Spinal cord (tissue), 10 donors: Measurements from ENCODE around the gene PSMD11. TPM values are rescaled to one million over a fixed set of nuclear protein-coding genes. Genes with fewer than 3 reads are reported as not detected.
A peak's percentile ranks its signal among the peaks of the same experiment; 100 is the strongest.
"Not testable (repeated sequence)": the region's sequence is repeated elsewhere in the genome, so short reads cannot be mapped to it uniquely, and the experiment has no call there.

Source experiments
- DNase-seq, 6 donors: peaks; one replicate each; pipeline versions ENCODE4 v3.0.0 to v3.0.0-alpha.2; 2013 to 2015; ENCODE audit warnings: low spot score in 6 of 6, low read depth in 4 of 6
- H3K27ac ChIP-seq: one replicate; pipeline ENCODE4 v1.5.1; 2013; ENCODE audit warnings: low read depth, low read length, control low read depth
- H3K27me3 ChIP-seq: one replicate; pipeline ENCODE4 v1.6.1; 2013; ENCODE audit warnings: low read length; ENCODE audit not compliant: control insufficient read depth, insufficient read depth
- H3K36me3 ChIP-seq: one replicate; pipeline ENCODE4 v1.6.1; 2013; ENCODE audit warnings: low read length; ENCODE audit not compliant: control insufficient read depth, insufficient read depth
- H3K4me1 ChIP-seq: one replicate; pipeline ENCODE4 v1.6.1; 2013; ENCODE audit warnings: low read length; ENCODE audit not compliant: control insufficient read depth, insufficient read depth
- H3K4me3 ChIP-seq: one replicate; pipeline ENCODE4 v1.5.1; 2013; ENCODE audit warnings: low read depth, low read length, control low read depth
- H3K9me3 ChIP-seq: one replicate; pipeline ENCODE4 v1.6.1; 2013; ENCODE audit warnings: low read length; ENCODE audit not compliant: control insufficient read depth, insufficient read depth
- WGBS: methylation state at CpG from one replicate; pipeline ENCODE4 v1.1.5; 2013; ENCODE audit warnings: missing lambda C conversion rate; ENCODE audit not compliant: insufficient coverage; 5-methylcytosine and 5-hydroxymethylcytosine counted together
- long read RNA-seq, 4 donors: transcript quantifications; one replicate each; lab custom pipeline, GENCODE V29; 2026
- polyA plus RNA-seq, 2 donors: library from polyadenylated mRNA; unstranded; fragments of 120-200 nt; gene quantifications; one replicate each; pipeline ENCODE4 v1.2.1, GENCODE V29; 2013; ENCODE audit not compliant: insufficient read length in 2 of 2
- total RNA-seq, 2 donors: library from RNA; depleted of rRNA in 1 of 2; stranded (reverse); fragments of 120-200 nt in 1 of 2; fragments of >200 nt in 1 of 2; gene quantifications; one replicate each; pipeline versions ENCODE4 v1.2.3 to v1.2.4, GENCODE V29; 2013 to 2014
- donor health status: healthy.

PSMD11 gene
- 100 to 1,000 TPM in 1 of 2 donors, 10 to 100 TPM in 1; 56.1 to 104 TPM for total RNA-seq
- 10 to 100 TPM; 93.2 to 98.0 TPM for polyA plus RNA-seq
- long read RNA-seq, donor 1, full-length matches to known transcripts, result 28 of 35 reads
- long read RNA-seq, donor 1, partial matches to known transcripts, result 7 of 35 reads
- long read RNA-seq, donor 1, other reads (novel, unspliced or antisense), result 0 of 35 reads
- long read RNA-seq, donor 2, full-length matches to known transcripts, result 18 of 18 reads
- long read RNA-seq, donor 2, partial matches to known transcripts, result 0 of 18 reads
- long read RNA-seq, donor 2, other reads (novel, unspliced or antisense), result 0 of 18 reads
- long read RNA-seq, donor 3, full-length matches to known transcripts, result 21 of 21 reads
- long read RNA-seq, donor 3, partial matches to known transcripts, result 0 of 21 reads
- long read RNA-seq, donor 3, other reads (novel, unspliced or antisense), result 0 of 21 reads
- long read RNA-seq, donor 4, full-length matches to known transcripts, result 19 of 19 reads
- long read RNA-seq, donor 4, partial matches to known transcripts, result 0 of 19 reads
- long read RNA-seq, donor 4, other reads (novel, unspliced or antisense), result 0 of 19 reads

GRCh38 chr17:32444301-32445073, at the start of gene PSMD11:
Gene PSMD11, plus strand, starts transcription at chr17:32444510. Its CDS starts 14 bp downstream, at chr17:32444524.
- peak within 1 kb of the TSS; percentile 83 for H3K27ac ChIP-seq
- WGBS, result under 1% methylated on average over 74 of the region's 74 CpGs
- no peaks in the 10 kb centered on the region for H3K27me3 ChIP-seq
- peaks cover 6% of the 10 kb centered on the region for H3K4me1 ChIP-seq
- H3K4me3 ChIP-seq, result peak within 1 kb of the TSS; percentile 93
- no peaks in the 10 kb centered on the region for H3K9me3 ChIP-seq
- DNase-seq, result peak; percentile 87 to 99 (median 97)
- H3K36me3 ChIP-seq, result peaks cover 13% of the 10 kb centered on the region

- no peak overlapping the region for H3K27ac ChIP-seq
- no peaks in the 10 kb centered on the region for H3K9me3 ChIP-seq
- H3K4me3 ChIP-seq, result no peak overlapping the region
- 97% methylated on average over 3 of the region's 5 CpGs for WGBS
- H3K4me1 ChIP-seq, result no peaks in the 10 kb centered on the region
- H3K36me3 ChIP-seq, result no peaks in the 10 kb centered on the region
- no peaks in the 10 kb centered on the region for H3K27me3 ChIP-seq
- DNase-seq, result no peak
Measured at GRCh38 chr17:32396343-32396742, 48.0 kb upstream of the PSMD11 start.

GRCh38 chr17:32398946-32399345, 45.4 kb upstream of the PSMD11 start:
- H3K27ac ChIP-seq, result no peak overlapping the region
- no peaks in the 10 kb centered on the region for H3K36me3 ChIP-seq
- no peaks in the 10 kb centered on the region for H3K4me1 ChIP-seq
- no peak for DNase-seq
- no peaks in the 10 kb centered on the region for H3K27me3 ChIP-seq
- no peaks in the 10 kb centered on the region for H3K9me3 ChIP-seq
- H3K4me3 ChIP-seq, result no peak overlapping the region

DNA sequence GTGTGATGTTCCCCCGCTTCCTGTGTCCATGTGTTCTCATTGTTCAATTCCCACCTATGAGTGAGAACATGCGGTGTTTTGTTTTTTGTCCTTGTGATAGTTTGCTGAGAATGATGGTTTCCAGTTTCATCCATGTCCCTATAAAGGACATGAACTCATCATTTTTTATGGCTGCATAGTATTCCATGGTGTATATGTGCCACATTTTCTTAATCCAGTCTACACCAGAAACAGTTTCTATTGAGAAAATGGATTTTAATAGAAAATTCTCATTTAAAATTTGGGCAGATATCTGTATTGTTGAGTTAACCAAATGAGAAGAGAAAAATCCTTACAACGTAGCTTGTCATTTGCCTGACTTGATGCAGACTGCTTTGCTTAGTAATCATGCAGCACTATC, 34.2 kb upstream of the PSMD11 start:
- not testable (repeated sequence) for DNase-seq, H3K27me3 ChIP-seq, H3K4me1 ChIP-seq, H3K4me3 ChIP-seq, H3K9me3 ChIP-seq, H3K27ac ChIP-seq, H3K36me3 ChIP-seq
- WGBS, result no CpG with 5 or more reads among the region's 3 CpGs

- Histone ChIP-seq H3K4me1 (no peaks in the 10 kb centered on the region), H3K36me3 (no peaks in the 10 kb centered on the region), H3K27me3 (no peaks in the 10 kb centered on the region), H3K27ac (no peak overlapping the region), H3K9me3 (peaks cover 9% of the 10 kb centered on the region), H3K4me3 (no peak overlapping the region)
- no peak for DNase-seq
- WGBS, result no CpG with 5 or more reads among the region's 4 CpGs
Measured at GRCh38 chr17:32426894-32427293, 17.4 kb upstream of the PSMD11 start.

- Histone ChIP-seq H3K4me3 (no peak overlapping the region), H3K36me3 (no peaks in the 10 kb centered on the region), H3K4me1 (no peaks in the 10 kb centered on the region), H3K9me3 (peaks cover 9% of the 10 kb centered on the region), H3K27me3 (no peaks in the 10 kb centered on the region), H3K27ac (no peak overlapping the region)
- WGBS, result 87% methylated on average over 2 of the region's 2 CpGs
- DNase-seq, result no peak
Measured at GRCh38 chr17:32429598-32429997, 14.7 kb upstream of the PSMD11 start.

DNA sequence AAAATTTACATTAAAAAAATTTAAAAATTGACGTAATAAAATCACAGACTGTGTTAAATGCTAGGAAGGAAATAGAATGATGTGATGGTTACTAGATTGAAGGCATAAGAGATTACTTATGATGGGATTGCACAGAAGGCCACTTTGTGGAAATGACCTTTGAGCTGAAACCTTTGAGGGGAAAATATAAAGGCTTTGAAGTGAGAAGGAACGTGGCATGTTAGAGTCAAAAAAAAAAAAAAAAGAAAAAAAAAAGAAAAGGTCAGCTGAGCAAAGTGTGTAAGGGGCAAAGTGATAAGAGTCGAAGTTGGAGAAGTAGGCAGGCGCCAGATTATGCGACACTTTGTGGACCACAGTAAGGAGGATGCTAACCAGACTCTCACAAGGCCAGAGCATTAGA, 3.6 kb upstream of the PSMD11 start:
- DNase-seq, result no peak
- Histone ChIP-seq H3K4me1 (peaks cover 6% of the 10 kb centered on the region), H3K27me3 (no peaks in the 10 kb centered on the region), H3K9me3 (no peaks in the 10 kb centered on the region), H3K27ac (no peak overlapping the region), H3K36me3 (no peaks in the 10 kb centered on the region), H3K4me3 (no peak overlapping the region)
- 83% methylated on average over 4 of the region's 5 CpGs for whole genome bisulfite sequencing

DNA sequence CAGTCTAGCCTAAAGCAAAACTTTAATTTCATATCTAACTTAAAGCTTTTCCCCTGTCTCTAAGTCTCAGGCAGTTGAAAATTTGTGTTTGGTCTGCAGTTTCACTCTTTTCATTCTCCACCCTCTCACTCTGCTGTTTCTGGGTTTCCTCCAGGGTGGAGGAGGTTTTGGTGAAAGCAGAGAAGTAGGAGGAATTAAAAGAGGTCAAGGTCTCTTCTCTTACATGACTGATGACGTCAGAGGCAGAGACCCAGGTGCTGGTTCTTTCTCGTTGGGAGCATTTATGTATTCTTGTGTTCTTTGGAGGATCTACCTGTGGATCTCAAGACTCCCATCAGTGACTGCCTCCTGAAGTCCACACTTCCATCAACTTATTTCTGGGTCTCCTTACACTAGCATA, 2.4 kb upstream of the PSMD11 start:
- no peaks in the 10 kb centered on the region for H3K36me3 ChIP-seq
- no peak overlapping the region for H3K4me3 ChIP-seq
- no peaks in the 10 kb centered on the region for H3K27me3 ChIP-seq
- H3K9me3 ChIP-seq, result no peaks in the 10 kb centered on the region
- H3K27ac ChIP-seq, result no peak overlapping the region
- H3K4me1 ChIP-seq, result peaks cover 6% of the 10 kb centered on the region
- no CpG with 5 or more reads among the region's 2 CpGs for WGBS
- no peak for DNase-seq

- peaks cover 6% of the 10 kb centered on the region for H3K4me1 ChIP-seq
- H3K27ac ChIP-seq, result peak overlapping the region; percentile 83
- peaks cover 9% of the 10 kb centered on the region for H3K36me3 ChIP-seq
- DNase-seq, result no peak
- peak overlapping the region; percentile 93 for H3K4me3 ChIP-seq
- no peaks in the 10 kb centered on the region for H3K27me3 ChIP-seq
- no peaks in the 10 kb centered on the region for H3K9me3 ChIP-seq
- 13% methylated on average over 29 of the region's 29 CpGs for WGBS
Measured at GRCh38 chr17:32443827-32444300, 446 bp upstream of the PSMD11 start.
